OCI-LY1 (cell line): ENCODE data around the gene EHBP1L1.

ENCODE experiments used
- H2AFZ ChIP-seq: fragments of 200-600 bp; sonication (generic), shearing (Covaris generic); 2 replicates; pipeline ENCODE4 v1.6.0; 2014; ENCODE audit warnings: antibody characterized with exemption, mild to moderate bottlenecking, low read length
- H3F3A ChIP-seq: fragments of 200-600 bp; sonication (generic), shearing (Covaris generic); 2 replicates; pipeline ENCODE4 v1.6.0; 2014; ENCODE audit warnings: mild to moderate bottlenecking, antibody characterized with exemption, low read length, moderate library complexity; ENCODE audit not compliant: insufficient read depth
- H3K27ac ChIP-seq: fragments of 200-600 bp; sonication (generic); 2 replicates; pipeline ENCODE4 v1.5.1; 2014; ENCODE audit warnings: low read length, mixed run types, mild to moderate bottlenecking, low read depth; ENCODE audit not compliant: poor library complexity, severe bottlenecking
- H3K27me3 ChIP-seq: fragments of 200-600 bp; sonication (generic); 2 replicates; pipeline ENCODE4 v1.6.0; 2014; ENCODE audit warnings: antibody characterized with exemption, mild to moderate bottlenecking, low read length, moderate library complexity; ENCODE audit not compliant: insufficient read depth
- H3K36me3 ChIP-seq: fragments of 200-600 bp; sonication (generic); 2 replicates; pipeline ENCODE4 v1.6.1; 2014; ENCODE audit warnings: mild to moderate bottlenecking, antibody characterized with exemption, low read length, moderate library complexity, mixed read lengths; ENCODE audit not compliant: insufficient read depth
- H3K4me1 ChIP-seq: fragments of 200-600 bp; sonication (generic); 2 replicates; pipeline ENCODE4 v1.5.1; 2014; ENCODE audit warnings: mild to moderate bottlenecking, low read length, moderate library complexity; ENCODE audit not compliant: insufficient read depth, severe bottlenecking
- H3K4me2 ChIP-seq: fragments of 200-600 bp; sonication (generic), shearing (Covaris generic); 2 replicates; pipeline ENCODE4 v1.6.1; 2014; ENCODE audit warnings: low read length
- H3K4me3 ChIP-seq: fragments of 200-600 bp; sonication (generic); 2 replicates; pipeline ENCODE4 v1.5.1; 2014; ENCODE audit warnings: low read length, low read depth, mild to moderate bottlenecking, mixed read lengths; ENCODE audit not compliant: poor library complexity, severe bottlenecking
- H3K79me2 ChIP-seq: fragments of 200-600 bp; shearing (Covaris generic); 2 replicates; pipeline ENCODE4 v1.6.1; 2016; ENCODE audit warnings: mixed run types, low read length, mixed read lengths; ENCODE audit not compliant: insufficient read depth
- H3K9ac ChIP-seq: fragments of 200-600 bp; sonication (generic), shearing (Covaris generic); 2 replicates; pipeline ENCODE4 v1.6.1; 2014; ENCODE audit warnings: mild to moderate bottlenecking, low read length, mixed read lengths
- H3K9me2 ChIP-seq: fragments of 200-600 bp; sonication (generic), shearing (Covaris generic); 2 replicates; pipeline ENCODE4 v1.6.1; 2014; ENCODE audit warnings: low read depth, mild to moderate bottlenecking, low read length, mixed read lengths
- H3K9me3 ChIP-seq: fragments of 200-600 bp; shearing (Covaris generic); 2 replicates; pipeline ENCODE4 v1.6.1; 2014; ENCODE audit warnings: low read length, mixed read lengths
- H4K20me1 ChIP-seq: fragments of 200-600 bp; sonication (generic), shearing (Covaris generic); 2 replicates; pipeline ENCODE4 v1.6.0; 2016; ENCODE audit warnings: mild to moderate bottlenecking, low read length; ENCODE audit not compliant: insufficient read depth
- EZH2 ChIP-seq: fragments of 200-600 bp; sonication (generic), shearing (Covaris generic); IDR thresholded peaks from 2 replicates; pipeline ENCODE4 v1.8.0; 2017; ENCODE audit warnings: borderline replicate concordance, mixed run types, mild to moderate bottlenecking, antibody characterized with exemption, low read length, moderate library complexity, mixed read lengths
- TF ChIP-seq, protein P1 (sequence below): fragments of 200-600 bp; sonication (generic), shearing (Covaris generic); IDR thresholded peaks from 2 replicates; pipeline ENCODE4 v1.5.1; 2017; ENCODE audit warnings: mild to moderate bottlenecking, antibody characterized with exemption, low read length, moderate library complexity, mixed read lengths

EHBP1L1 gene

DNA sequence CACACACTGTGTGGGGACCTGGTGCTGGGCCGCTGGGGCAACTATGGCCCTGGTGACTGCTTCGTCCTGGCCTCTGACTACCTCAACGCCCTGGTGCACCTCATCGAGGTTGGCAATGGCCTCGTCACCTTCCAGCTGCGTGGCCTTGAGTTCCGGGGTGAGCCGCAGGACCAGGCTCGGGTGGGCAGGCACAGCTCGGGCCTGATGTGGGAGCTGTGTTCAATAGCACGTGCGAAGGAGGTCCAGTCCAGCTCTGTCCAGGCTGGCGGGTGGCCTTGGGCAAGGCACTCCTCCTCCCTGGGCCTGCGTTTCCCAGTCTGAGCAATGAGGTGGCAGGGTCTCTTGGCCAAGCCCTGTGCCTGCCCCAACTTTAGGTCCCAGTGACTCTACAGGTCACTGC is 53.7 kb downstream of the EHBP1L1 start:
- no peak overlapping the region for H3K4me2 ChIP-seq
- H3K36me3 ChIP-seq, result peaks cover 82% of the 10 kb centered on the region
- no peak overlapping the region for H3K27ac ChIP-seq
- H3K9me2 ChIP-seq, result no peaks in the 10 kb centered on the region
- H2AFZ ChIP-seq, result no peak overlapping the region
- no peaks in the 10 kb centered on the region for H3K9me3 ChIP-seq
- H3K4me3 ChIP-seq, result no peak overlapping the region
- H3K27me3 ChIP-seq, result no peaks in the 10 kb centered on the region
- H3K9ac ChIP-seq, result no peak overlapping the region
- no peaks in the 10 kb centered on the region for H3F3A ChIP-seq
- no peaks in the 10 kb centered on the region for H3K4me1 ChIP-seq
- no peak for TF ChIP-seq EZH2
- TF ChIP-seq, protein P1, sequence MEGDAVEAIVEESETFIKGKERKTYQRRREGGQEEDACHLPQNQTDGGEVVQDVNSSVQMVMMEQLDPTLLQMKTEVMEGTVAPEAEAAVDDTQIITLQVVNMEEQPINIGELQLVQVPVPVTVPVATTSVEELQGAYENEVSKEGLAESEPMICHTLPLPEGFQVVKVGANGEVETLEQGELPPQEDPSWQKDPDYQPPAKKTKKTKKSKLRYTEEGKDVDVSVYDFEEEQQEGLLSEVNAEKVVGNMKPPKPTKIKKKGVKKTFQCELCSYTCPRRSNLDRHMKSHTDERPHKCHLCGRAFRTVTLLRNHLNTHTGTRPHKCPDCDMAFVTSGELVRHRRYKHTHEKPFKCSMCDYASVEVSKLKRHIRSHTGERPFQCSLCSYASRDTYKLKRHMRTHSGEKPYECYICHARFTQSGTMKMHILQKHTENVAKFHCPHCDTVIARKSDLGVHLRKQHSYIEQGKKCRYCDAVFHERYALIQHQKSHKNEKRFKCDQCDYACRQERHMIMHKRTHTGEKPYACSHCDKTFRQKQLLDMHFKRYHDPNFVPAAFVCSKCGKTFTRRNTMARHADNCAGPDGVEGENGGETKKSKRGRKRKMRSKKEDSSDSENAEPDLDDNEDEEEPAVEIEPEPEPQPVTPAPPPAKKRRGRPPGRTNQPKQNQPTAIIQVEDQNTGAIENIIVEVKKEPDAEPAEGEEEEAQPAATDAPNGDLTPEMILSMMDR, result no peak
- H4K20me1 ChIP-seq, result no peaks in the 10 kb centered on the region
- H3K79me2 ChIP-seq, result no peaks in the 10 kb centered on the region

DNA sequence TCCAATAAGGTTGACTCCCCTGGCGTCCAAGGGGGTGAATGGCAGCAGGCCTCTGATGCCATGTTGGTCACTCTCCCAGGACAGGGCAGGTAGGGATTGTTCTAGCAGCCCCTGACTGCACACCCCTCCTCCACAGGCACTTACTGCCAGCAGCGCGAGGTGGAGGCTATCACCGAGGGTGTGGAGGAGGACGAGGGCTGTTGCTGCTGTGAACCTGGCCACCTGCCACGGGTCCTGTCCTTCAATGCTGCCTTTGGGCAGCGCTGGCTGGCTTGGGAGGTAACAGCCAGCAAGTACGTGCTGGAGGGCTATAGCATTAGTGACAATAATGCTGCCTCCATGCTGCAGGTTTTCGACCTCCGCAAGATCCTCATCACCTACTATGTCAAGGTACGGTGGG is 54.4 kb downstream of the EHBP1L1 start:
- Histone ChIP-seq H4K20me1 (no peaks in the 10 kb centered on the region), H3F3A (no peaks in the 10 kb centered on the region), H3K9ac (no peak overlapping the region), H3K9me3 (no peaks in the 10 kb centered on the region), H3K27ac (no peak overlapping the region), H3K27me3 (no peaks in the 10 kb centered on the region), H3K9me2 (no peaks in the 10 kb centered on the region), H3K4me3 (no peak overlapping the region), H3K4me2 (no peak overlapping the region), H3K79me2 (no peaks in the 10 kb centered on the region), H3K4me1 (no peaks in the 10 kb centered on the region), H2AFZ (no peak overlapping the region), H3K36me3 (peaks cover 82% of the 10 kb centered on the region)
- TF ChIP-seq, protein P1, result no peak
- TF ChIP-seq EZH2, result no peak

DNA sequence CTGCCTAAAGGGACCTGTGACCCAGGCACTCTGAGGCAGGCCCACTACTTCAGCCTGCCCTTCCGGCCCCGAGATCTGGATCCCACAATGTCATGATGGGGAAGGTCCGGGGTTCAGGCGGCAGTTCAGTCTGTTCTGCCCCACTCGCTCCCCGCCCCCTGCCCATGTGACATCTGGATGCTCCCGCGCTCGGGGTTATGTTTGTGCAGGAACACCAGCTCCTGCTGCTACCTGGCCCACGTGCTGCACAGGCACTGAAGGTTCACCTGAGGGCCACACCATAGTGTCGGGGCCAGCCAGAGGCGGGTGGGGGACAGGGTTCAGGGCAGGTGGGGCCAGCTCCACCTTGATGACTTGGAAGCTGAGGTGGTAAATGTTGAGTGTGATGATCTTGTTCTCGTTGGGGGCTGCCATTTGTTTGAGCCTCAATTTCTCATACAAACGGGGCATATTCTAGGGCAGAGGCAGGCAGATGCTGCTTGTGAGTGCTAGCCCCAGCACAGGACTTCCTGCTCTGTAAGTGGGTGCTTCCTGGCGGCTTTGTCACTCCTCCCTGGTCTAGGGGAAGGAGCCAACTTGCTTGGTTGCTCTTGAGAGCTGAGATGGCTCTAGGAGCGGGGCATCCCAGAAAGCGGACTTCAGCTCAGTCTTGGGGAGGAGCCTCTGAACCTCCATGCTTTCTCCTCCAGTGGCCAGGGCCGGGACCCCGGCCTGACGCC is 57.7 kb downstream of the EHBP1L1 start:
- Histone ChIP-seq H3K4me2 (no peak overlapping the region), H3K4me1 (peaks cover 4% of the 10 kb centered on the region), H3F3A (no peaks in the 10 kb centered on the region), H3K4me3 (no peak overlapping the region), H3K9ac (no peak overlapping the region), H3K27ac (no peak overlapping the region), H3K9me3 (no peaks in the 10 kb centered on the region), H3K27me3 (no peaks in the 10 kb centered on the region), H4K20me1 (no peaks in the 10 kb centered on the region), H3K79me2 (no peaks in the 10 kb centered on the region), H2AFZ (no peak overlapping the region), H3K9me2 (no peaks in the 10 kb centered on the region), H3K36me3 (peaks cover 70% of the 10 kb centered on the region)
- TF ChIP-seq, protein P1, result no peak
- no peak for TF ChIP-seq EZH2
